ENCODE data around the gene LACTB.

DNA sequence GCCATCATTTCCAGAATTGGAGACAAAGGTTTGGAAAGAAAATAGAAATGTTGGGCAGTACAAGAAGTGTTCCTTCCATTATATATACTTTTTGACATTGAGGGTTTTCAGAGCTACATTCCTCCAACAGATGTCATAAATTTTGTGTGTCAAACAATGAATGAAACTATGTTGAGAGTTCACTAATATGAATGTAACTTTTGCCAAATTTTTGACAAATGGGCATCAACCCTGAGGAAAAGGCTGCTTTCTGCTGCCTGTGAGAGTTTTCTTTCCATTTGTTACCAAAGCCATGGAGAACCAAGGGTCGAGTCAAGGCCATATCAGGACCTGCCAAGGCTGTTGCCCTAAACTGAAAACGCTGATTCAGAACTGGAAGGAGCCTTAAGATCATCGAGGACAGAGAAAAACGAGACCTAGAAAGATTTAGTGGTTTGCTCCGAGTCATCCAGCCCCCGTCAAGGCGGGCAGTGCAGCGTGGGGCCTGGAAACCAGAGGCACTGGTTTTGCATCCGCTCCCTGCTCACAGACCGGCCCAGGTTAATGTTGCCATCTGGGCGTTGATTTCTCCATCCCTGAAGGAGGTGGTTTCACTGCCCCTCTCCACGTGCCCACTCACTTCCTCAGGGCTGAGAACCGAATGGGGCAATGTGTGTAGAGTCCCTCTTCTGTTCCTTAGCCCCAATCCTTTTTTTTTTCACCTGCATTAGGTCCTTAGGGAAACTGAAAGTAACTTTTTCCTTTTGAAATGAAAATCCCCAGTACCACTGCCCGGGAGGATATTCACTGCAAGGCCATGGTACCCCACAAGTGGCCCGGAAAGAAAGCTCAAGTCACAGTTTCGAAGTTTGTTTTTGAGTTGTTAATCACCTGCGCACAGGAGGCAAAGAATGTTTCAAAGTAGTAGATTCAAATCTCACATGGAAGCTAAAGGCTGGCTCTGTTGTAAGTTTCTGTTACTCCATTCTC is 46.4 kb upstream of the LACTB start:
- no peak for TF ChIP-seq POLR2A (IDR thresholded peaks at IDR 0.05)
- TF ChIP-seq CTCF (IDR thresholded peaks at IDR 0.05) = no peak
